Measurements from ENCODE around the gene NME2.

DNA sequence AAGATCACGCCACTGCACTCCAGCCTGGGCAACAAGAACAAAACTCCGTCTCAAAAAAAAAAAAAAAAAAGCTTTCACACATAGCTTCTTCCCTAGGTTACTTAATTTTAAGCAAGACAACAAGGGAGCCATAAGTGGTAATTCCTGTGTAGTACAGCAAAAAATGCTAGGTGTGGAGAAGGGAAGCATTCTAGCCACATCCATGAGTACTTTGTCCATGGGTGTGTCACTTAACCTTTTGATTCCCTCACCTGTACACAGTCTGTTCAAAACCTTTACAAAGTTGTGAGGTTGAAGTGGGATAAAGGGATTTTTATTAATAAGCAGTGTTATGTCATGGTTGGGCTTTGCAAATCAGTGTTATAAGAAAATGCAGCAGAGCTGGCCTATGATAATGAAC lies 4.5 kb downstream of the NME2 start:
- TF ChIP-seq ZNF433 (tag by site-specific recombination; IDR thresholded peaks at IDR 0.05; ENCODE audit: low read depth) (no peak), MYNN (tag by site-specific recombination; IDR thresholded peaks at IDR 0.05; ENCODE audit: borderline replicate concordance) (no peak), ZBTB7A (tag by site-specific recombination; IDR thresholded peaks at IDR 0.05; ENCODE audit: low read depth) (no peak), ZNF274 (IDR thresholded peaks at IDR 0.05; ENCODE audit: low read length) (no peak), ZNF274 (tag by site-specific recombination; IDR thresholded peaks at IDR 0.05; ENCODE audit: borderline replicate concordance) (no peak), RBAK (tag by site-specific recombination; IDR thresholded peaks at IDR 0.05) (no peak), HOXC10 (CRISPR knock-in tag; IDR thresholded peaks at IDR 0.05) (no peak), ZNF16 (tag by site-specific recombination; IDR thresholded peaks at IDR 0.05; ENCODE audit: low read depth) (no peak), ZNF114 (tag by site-specific recombination; IDR thresholded peaks at IDR 0.05) (no peak)
- TF ChIP-seq, protein P1, sequence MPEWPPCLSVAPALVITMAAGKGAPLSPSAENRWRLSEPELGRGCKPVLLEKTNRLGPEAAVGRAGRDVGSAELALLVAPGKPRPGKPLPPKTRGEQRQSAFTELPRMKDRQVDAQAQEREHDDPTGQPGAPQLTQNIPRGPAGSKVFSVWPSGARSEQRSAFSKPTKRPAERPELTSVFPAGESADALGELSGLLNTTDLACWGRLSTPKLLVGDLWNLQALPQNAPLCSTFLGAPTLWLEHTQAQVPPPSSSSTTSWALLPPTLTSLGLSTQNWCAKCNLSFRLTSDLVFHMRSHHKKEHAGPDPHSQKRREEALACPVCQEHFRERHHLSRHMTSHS (tag by site-specific recombination; IDR thresholded peaks at IDR 0.05) = no peak
- TF ChIP-seq, protein P2, sequence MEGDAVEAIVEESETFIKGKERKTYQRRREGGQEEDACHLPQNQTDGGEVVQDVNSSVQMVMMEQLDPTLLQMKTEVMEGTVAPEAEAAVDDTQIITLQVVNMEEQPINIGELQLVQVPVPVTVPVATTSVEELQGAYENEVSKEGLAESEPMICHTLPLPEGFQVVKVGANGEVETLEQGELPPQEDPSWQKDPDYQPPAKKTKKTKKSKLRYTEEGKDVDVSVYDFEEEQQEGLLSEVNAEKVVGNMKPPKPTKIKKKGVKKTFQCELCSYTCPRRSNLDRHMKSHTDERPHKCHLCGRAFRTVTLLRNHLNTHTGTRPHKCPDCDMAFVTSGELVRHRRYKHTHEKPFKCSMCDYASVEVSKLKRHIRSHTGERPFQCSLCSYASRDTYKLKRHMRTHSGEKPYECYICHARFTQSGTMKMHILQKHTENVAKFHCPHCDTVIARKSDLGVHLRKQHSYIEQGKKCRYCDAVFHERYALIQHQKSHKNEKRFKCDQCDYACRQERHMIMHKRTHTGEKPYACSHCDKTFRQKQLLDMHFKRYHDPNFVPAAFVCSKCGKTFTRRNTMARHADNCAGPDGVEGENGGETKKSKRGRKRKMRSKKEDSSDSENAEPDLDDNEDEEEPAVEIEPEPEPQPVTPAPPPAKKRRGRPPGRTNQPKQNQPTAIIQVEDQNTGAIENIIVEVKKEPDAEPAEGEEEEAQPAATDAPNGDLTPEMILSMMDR (tag by site-specific recombination; IDR thresholded peaks at IDR 0.05) = no peak
- TF ChIP-seq, protein P3, sequence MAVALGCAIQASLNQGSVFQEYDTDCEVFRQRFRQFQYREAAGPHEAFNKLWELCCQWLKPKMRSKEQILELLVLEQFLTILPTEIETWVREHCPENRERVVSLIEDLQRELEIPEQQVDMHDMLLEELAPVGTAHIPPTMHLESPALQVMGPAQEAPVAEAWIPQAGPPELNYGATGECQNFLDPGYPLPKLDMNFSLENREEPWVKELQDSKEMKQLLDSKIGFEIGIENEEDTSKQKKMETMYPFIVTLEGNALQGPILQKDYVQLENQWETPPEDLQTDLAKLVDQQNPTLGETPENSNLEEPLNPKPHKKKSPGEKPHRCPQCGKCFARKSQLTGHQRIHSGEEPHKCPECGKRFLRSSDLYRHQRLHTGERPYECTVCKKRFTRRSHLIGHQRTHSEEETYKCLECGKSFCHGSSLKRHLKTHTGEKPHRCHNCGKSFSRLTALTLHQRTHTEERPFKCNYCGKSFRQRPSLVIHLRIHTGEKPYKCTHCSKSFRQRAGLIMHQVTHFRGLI (tag by site-specific recombination; IDR thresholded peaks at IDR 0.05) = peak; percentile 77
